GM19372 (cell line): Measurements from ENCODE around the gene SLC25A34.
"Not testable (repeated sequence)": the region's sequence is repeated elsewhere in the genome, so short reads cannot be mapped to it uniquely, and the experiment has no call there.

Experiments used
- ATAC-seq: cut with Tn5 transposase; IDR thresholded peaks from one replicate; pipeline ENCODE4 v1.9.1; 2021; ENCODE audit warnings: mild to moderate bottlenecking, low read depth, moderate library complexity; ENCODE audit not compliant: unreplicated experiment

SLC25A34 gene

GRCh38 chr1:15736038-15736891 is at the start of gene SLC25A34:
TSS of gene SLC25A34 (plus strand) at chr1:15736258. CDS start at chr1:15736486, 228 bp downstream.
- no peak for ATAC-seq

- no peak for ATAC-seq
These were observed 48.6 kb upstream of the SLC25A34 start for GRCh38 chr1:15687446-15687845.

GRCh38 chr1:15690317-15690716 is 45.7 kb upstream of the SLC25A34 start:
- no peak for ATAC-seq

- no peak for ATAC-seq
These were observed 44.5 kb upstream of the SLC25A34 start for GRCh38 chr1:15691434-15692032.

GRCh38 chr1:15692121-15692682 is 43.9 kb upstream of the SLC25A34 start:
- no peak for ATAC-seq

- no peak for ATAC-seq
These were observed 42.7 kb upstream of the SLC25A34 start for GRCh38 chr1:15693371-15693770.

GRCh38 chr1:15696956-15697521 is 39.0 kb upstream of the SLC25A34 start:
- ATAC-seq, result peak; percentile 92

GRCh38 chr1:15698201-15698600 is 37.9 kb upstream of the SLC25A34 start:
- no peak for ATAC-seq

GRCh38 chr1:15699321-15699720 is 36.7 kb upstream of the SLC25A34 start:
- not testable (repeated sequence) for ATAC-seq

- ATAC-seq, result no peak
These were observed 35.5 kb upstream of the SLC25A34 start for GRCh38 chr1:15700508-15700907.

GRCh38 chr1:15701784-15702183 is 34.3 kb upstream of the SLC25A34 start:
- ATAC-seq, result no peak

GRCh38 chr1:15702722-15703550 is 33.1 kb upstream of the SLC25A34 start:
- no peak for ATAC-seq

- ATAC-seq, result no peak
These were observed 32.5 kb upstream of the SLC25A34 start for GRCh38 chr1:15703562-15703961.

- no peak for ATAC-seq
These were observed 31.4 kb upstream of the SLC25A34 start for GRCh38 chr1:15704526-15705183.

- no peak for ATAC-seq
These were observed 30.9 kb upstream of the SLC25A34 start for GRCh38 chr1:15705184-15705566.

GRCh38 chr1:15706751-15707150 is 29.3 kb upstream of the SLC25A34 start:
- ATAC-seq, result no peak

GRCh38 chr1:15707239-15707925 is 28.7 kb upstream of the SLC25A34 start:
- ATAC-seq, result no peak

- ATAC-seq, result no peak
These were observed 27.4 kb upstream of the SLC25A34 start for GRCh38 chr1:15708486-15709137.

- no peak for ATAC-seq
These were observed 26.8 kb upstream of the SLC25A34 start for GRCh38 chr1:15709226-15709625.
